ENCODE data around the gene KRTAP7-1.

- TF ChIP-seq POLR2AphosphoS5 (IDR thresholded peaks at IDR 0.05) (no peak), CTCF (IDR thresholded peaks at IDR 0.05) (no peak), POLR2A (IDR thresholded peaks at IDR 0.05) (no peak)
Observed at GRCh38 chr21:30831194-30831765, 1.7 kb upstream of the KRTAP7-1 start.
